GM10847 (cell line): ENCODE data around the gene ELAPOR2.

Source experiments
- POLR2A ChIP-seq: IDR thresholded peaks from 2 replicates; pipeline ENCODE4 v1.6.1; 2011; ENCODE audit not compliant: insufficient read length; ENCODE audit errors: extremely low read depth

The ELAPOR2 gene

DNA sequence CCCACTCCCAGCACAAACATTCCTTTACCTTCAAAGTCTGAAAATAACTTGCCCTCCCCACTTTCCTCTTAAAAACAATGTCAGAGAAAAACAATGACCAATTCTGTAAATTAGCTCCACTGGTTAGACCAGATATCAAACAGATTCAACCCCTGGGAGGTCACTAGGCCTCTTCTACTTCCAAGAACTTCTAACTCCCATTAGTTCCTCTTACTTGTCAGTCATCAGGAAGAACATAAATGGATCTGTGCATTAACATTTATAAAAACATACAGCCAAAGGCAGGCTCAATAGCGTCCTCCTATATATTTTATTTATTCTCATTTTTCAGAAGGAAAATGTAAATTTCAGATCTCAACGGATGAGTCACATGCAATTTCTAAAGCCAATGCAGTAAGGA lies 2.2 kb downstream of the ELAPOR2 start:
- no peak for TF ChIP-seq POLR2A

DNA sequence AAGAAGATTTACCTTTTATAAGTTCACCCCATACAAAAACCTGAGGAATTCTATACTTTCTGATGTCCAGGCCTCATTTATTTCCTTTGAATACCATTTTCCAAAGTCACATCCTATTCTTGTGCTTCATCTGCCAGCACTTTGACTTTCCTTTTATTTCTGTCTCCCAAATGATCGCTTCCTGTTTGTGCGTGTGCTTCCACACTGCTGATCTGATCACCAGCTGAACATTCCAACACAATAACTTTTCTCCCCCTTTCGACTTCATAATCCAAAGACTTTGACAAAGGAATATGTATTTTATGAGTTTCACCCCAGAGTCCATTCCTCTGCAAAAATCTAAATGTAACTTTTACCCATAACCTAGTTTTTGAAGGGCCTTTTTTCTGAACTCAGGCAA lies 3.1 kb downstream of the ELAPOR2 start:
- no peak for TF ChIP-seq POLR2A

DNA sequence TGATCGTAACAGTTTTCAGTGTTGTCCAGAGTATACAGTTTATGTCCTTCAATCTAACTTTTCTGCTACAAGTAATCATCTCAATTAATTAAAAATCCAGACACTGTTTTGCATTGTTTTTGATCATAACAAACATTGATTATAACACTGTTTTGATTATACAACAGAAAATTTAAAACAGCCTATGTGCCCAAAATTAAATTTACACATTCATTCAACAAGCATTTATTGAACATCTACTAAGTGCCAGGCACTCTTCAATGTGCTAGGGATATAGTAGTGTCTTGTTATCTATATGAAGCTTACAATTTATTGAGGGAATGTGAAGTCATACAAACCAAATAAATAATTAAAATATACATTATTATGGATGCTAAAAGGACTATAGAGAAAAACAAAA lies 10.6 kb downstream of the ELAPOR2 start:
- TF ChIP-seq POLR2A = no peak

DNA sequence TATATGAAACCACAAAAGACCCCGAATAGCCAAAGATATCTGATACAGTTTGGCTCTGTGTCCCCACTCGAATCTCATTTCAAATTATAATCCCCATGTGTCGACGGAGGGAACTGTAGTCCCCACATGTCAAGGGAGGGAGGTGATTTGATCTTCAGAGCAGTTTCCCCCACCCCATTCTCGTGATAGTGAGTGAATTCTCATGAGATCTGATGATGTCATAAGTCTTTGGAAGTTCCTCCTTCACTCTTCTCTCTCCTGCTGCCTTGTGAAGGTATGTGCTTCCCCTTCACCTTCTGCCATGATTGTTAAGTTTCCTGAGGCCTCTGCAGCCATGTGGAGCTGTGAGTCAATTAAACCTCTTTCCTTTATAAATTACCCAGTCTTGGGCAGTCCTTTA lies 13.0 kb downstream of the ELAPOR2 start:
- TF ChIP-seq POLR2A = no peak

DNA sequence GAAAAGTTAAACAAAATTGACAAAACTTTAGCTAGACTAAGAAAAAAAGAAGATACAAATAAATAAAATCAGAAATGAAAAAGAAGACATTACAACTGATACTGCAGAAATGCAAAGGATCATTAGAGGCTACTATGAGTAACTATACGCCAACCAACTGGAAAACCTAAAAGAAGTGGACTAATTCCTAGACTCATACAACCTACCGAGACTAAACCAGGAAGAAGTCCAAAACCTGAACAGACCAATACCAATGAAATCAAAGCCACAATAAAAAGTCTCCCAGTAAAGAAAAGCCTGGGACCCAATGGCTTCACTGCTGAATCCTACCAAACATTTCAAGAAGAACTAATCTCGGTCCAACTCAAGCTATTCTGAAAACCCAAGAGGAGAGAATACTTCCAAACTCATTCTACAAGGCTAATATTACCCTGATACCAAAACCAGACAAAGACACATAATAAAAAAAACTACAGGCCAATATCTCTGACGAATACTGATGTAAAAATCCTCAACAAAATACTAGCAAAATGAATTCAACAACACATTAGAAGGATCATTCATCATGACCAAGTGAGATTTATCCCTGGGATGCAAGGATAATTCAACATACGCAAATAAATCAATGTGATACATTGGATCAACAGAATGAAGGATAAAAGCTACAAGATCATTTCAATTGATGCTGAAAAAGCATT lies 20.3 kb downstream of the ELAPOR2 start:
- TF ChIP-seq POLR2A = no peak

DNA sequence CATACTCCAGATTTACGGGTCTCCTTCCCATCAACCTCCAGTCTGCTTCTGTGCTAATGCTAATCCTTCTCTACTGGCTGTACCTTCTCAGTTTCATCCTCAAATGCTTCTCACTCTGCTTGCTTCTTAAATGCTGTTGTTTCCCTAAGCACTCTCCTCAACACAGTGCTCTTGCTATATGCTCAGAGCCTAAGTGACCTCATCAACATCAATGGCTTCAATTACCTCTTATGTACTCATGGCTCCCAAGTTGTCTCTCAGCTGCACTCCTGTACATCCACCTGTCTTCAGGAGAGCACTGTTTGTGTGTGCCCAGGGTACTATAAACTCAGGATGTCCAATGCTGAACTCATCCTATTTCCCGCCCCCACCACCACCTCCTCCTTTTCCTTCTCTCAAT lies 22.5 kb downstream of the ELAPOR2 start:
- TF ChIP-seq POLR2A = no peak

DNA sequence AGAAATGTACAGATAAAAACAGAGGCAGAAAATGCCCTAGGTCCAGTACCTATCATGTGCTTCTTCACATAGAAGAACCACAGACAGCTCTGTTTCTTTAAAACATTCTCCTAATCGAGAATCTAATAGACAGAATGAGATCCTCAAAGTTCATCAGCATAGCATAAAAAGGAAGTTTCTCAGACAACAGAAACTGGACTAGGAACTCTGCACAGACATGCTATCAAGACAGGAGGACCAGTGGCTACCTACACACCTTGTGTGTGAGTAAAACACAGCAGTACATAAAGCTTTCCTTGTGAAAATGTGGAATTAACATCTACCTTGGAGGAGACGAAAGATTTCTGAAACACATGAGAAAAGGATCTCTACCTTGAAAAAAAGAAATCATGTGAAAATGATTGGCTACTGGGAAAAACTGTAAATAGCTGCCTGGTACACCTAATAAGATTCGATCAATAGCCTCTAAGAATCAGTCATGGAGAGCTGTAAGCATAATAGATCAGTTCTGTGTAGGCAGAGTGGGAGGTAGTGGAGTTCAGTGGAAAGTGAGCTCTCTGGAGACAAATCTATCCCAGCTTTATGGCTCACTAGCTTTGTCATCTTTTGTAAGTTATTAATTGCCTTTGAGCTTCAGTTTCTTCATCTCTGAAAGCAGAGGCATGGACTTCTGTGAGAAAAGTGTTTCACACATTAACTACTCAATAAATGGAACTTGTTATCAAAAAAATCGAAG lies 26.7 kb downstream of the ELAPOR2 start:
- no peak for TF ChIP-seq POLR2A

DNA sequence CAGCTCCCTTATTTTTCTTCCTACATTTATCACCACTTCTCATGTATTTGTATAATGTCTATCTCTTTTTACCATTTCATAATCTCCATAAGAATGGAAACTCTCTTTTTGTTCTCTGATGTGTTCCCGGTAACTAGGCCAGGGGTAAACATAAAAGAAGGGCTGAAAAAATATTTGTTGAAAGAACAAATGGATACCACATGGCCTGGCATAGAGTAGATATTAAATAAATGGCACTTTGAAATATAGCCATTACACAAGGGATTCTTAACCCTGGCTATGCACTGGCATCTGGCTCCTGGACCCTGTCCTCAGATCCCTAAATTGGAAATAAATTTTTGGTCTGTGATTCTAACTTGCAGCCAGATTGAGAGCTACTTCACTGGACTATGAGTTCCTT lies 30.4 kb downstream of the ELAPOR2 start:
- TF ChIP-seq POLR2A = no peak

DNA sequence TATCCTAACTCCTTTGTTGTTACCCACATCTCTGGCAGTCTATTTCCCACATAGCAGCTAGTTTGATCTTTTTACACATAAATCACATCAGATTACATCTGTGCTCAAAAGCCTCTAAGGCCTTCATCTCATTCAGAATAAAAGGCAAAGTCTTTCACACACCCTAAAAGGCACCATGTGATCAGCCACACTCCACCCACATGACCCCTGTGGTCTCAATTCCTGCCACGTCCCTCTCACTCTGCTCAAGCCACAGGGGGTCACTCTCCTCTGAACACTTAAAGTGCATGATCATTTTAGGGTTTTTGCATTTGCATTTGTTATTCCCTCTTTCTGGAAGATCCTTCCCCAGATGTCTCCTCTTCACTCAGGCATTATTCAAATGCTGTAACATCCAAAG lies 30.8 kb downstream of the ELAPOR2 start:
- TF ChIP-seq POLR2A = no peak

DNA sequence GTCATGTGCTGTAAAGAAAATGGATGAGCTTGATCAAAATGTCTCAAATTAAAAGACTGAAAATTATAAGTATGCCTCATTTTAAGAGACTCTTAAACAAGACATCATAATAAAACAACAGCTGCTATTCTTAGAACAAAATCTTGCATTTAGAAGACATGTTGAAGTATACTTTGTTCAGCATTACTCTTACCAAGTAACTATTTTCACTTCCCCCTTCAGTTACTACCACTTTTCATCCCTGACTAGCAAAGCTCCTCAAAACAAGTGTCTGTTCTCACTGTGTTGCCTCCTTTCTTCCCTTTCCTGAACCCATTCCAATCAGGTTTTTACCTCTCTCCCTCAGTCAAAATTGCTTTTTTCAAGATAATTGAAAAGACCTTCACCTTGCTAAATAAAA lies 31.6 kb downstream of the ELAPOR2 start:
- no peak for TF ChIP-seq POLR2A

DNA sequence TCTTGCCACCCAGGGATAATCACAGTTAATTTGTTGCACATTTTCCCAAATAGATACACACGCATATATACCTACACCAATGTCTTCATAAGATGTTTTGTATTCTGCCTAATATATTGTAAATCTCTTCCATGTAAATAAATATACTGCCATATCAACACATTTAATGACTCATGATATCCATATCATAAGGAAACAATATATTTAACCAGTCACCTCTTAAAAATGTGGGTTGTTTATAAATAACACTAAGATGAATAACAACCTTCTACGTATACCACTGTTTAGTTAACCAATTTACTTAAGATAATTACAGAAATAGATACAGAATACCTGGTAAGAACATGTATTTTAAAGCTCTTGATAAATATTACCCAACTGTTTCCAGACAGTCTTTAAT lies 38.2 kb downstream of the ELAPOR2 start:
- no peak for TF ChIP-seq POLR2A

DNA sequence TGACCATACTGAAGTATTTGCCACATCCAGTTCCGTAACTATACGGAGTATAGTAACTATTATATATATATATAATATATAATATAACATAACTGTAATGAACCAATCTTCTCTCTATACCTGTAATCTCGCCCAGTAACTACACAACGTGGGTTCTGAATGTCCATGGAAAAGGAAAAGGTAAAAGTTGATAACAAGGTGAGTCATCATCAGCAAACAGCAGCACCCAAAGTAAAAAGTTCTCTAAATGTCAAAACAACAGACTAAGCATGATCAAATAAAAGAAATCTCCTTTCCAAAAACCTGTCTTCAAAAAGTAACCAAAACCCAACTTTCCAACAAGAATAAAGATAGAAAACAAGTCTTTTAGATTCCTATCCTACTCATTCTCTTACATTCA lies 42.8 kb downstream of the ELAPOR2 start:
- TF ChIP-seq POLR2A = no peak

DNA sequence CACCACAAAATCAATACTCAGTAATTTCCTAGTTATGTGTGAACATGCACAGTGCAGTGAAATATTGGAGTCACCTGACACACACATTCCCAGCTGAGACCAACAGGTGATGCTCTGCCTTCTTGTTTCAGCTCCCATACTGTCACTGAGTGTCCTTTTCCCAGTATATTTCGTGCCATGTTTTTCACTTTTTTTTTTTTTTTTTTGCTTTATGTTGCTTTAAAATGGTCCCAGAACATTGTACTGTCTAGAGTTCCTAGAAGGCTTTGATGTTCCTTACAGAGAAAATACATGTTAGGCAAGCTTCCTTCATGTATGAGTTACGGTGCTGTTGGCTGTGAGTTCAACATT lies 45.6 kb downstream of the ELAPOR2 start:
- no peak for TF ChIP-seq POLR2A

DNA sequence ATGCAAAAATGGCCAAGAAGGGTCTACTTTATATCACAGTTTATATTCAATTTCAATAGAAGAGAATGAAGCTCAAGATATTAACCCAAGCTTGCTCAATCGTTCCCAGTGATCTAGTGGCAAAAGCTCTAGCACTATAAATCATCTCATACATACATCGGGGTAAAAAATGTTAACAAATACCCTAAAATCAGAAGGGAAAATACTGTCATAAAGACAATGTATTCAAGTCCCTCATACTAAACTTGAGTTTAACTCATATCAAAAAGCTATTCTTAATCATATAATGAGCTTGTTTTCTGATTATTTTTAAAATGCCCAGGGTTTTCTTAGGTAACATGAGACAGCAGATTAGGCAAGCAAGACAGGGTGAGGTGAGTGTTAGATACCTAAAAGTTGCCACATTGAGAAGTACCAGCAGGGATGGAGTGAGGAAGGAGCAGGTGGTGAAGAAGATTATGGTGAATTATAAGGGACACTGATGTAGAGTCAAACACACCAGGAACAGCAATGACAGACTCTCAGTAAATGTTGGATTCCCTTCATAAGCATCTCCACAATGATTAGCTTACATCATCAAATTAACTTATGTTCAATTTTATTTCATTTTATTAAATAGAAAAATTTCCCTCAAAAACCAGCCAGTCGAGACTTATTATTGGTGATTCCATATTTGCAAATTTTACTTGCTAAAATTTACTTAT lies 46.2 kb downstream of the ELAPOR2 start:
- no peak for TF ChIP-seq POLR2A
